Measurements from ENCODE around the gene GLIS2.

Gene GLIS2

DNA sequence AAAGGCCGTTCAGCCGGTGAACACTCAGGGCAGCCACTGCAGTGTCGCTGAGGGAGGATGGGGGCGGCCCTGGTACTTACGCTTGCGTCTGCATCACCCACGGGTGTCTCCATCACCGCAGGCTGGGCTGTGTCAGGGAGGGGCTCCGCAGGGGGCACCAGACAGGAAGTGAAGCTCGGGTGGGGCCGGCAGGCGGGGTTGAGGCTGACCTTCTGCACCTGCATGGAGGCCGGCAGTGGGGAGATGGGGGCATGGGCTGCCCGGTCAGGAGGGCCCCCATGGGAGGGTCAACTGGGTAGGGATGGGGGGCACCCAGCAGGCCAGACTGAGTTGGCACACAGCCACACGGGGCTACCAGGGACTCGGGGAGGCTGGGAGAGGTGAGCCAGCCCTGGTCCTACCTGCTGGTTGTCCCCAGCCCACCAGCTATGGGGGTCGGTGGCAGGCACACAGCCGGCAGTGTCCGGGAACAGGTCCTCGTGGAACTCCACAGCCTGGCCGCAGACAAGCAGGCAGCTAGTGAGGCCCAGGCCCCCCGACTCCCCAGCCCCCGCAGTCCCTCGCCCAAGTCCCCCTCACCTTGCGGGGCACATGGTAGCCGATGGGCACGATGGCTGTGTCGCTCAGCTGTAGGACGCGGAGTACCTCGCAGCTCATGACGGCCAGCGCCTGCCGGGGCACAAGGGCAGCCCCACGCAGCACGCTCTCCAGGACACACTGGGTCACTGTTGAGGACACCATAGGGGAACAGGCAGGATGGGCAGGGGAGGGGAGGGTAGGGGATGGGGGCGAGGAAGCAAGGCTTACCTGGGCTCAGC lies 48.5 kb downstream of the GLIS2 start:
- H3K4me1 ChIP-seq (ENCODE audit: insufficient read depth, low read length, poor library complexity, severe bottlenecking): no peaks in the 10 kb centered on the region
- no peaks in the 10 kb centered on the region for H3K27me3 ChIP-seq (ENCODE audit: insufficient read depth, low read length, poor library complexity, severe bottlenecking)
- no peak overlapping the region for H3K9ac ChIP-seq (ENCODE audit: low read depth, low read length, poor library complexity, severe bottlenecking)
- no peak overlapping the region for H3K4me3 ChIP-seq (ENCODE audit: low read length, poor library complexity, severe bottlenecking)
- H3K9me2 ChIP-seq (replicated peaks; ENCODE audit: low read depth, low read length): no peaks in the 10 kb centered on the region
- H4K20me1 ChIP-seq (ENCODE audit: insufficient read depth, low read length, poor library complexity, severe bottlenecking): no peaks in the 10 kb centered on the region
- H3K79me2 ChIP-seq (ENCODE audit: insufficient read depth, low read length): no peaks in the 10 kb centered on the region
- no peak overlapping the region for H3K4me2 ChIP-seq (ENCODE audit: low read depth, low read length, poor library complexity, severe bottlenecking)
- no peak overlapping the region for H2AFZ ChIP-seq (ENCODE audit: low read length)
- H3F3A ChIP-seq (ENCODE audit: low read depth): no peaks in the 10 kb centered on the region
- H3K9me3 ChIP-seq (ENCODE audit: insufficient read depth, low read depth, low read length): no peaks in the 10 kb centered on the region
- peaks cover 8% of the 10 kb centered on the region; the same call in 1 of the 2 replicates for H3K36me3 ChIP-seq (ENCODE audit: insufficient read depth, low read length)
- TF ChIP-seq, protein P1, sequence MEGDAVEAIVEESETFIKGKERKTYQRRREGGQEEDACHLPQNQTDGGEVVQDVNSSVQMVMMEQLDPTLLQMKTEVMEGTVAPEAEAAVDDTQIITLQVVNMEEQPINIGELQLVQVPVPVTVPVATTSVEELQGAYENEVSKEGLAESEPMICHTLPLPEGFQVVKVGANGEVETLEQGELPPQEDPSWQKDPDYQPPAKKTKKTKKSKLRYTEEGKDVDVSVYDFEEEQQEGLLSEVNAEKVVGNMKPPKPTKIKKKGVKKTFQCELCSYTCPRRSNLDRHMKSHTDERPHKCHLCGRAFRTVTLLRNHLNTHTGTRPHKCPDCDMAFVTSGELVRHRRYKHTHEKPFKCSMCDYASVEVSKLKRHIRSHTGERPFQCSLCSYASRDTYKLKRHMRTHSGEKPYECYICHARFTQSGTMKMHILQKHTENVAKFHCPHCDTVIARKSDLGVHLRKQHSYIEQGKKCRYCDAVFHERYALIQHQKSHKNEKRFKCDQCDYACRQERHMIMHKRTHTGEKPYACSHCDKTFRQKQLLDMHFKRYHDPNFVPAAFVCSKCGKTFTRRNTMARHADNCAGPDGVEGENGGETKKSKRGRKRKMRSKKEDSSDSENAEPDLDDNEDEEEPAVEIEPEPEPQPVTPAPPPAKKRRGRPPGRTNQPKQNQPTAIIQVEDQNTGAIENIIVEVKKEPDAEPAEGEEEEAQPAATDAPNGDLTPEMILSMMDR (conservative IDR thresholded peaks at IDR 0.05; ENCODE audit: low read length): no peak
- TF ChIP-seq EZH2phosphoT487 (IDR thresholded peaks at IDR 0.05; ENCODE audit: borderline replicate concordance): no peak

DNA sequence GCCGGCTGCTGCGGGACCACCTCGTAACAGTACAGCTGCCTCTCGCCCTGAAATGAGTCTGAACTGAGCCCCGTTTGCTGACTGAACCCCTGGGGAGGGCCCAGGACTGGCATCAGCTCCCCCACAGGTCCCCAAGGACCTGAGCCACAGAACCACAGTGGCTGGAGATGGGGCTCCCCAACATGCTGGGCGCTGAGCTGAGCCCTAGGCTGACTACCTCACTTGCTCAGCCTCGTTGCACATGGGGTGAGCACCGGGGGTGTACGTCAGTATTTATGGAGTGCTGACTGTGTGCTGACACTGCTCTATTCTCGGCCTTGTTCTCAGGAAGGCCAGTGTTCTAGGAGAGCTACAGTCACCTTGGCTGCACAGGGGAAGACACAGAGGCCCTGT lies 49.1 kb downstream of the GLIS2 start:
- Histone ChIP-seq H3K4me2 (ENCODE audit: low read depth, low read length, poor library complexity, severe bottlenecking) (no peak overlapping the region), H3K36me3 (ENCODE audit: insufficient read depth, low read length) (peaks cover 8% of the 10 kb centered on the region; the same call in 1 of the 2 replicates), H3K4me1 (ENCODE audit: insufficient read depth, low read length, poor library complexity, severe bottlenecking) (no peaks in the 10 kb centered on the region)

DNA sequence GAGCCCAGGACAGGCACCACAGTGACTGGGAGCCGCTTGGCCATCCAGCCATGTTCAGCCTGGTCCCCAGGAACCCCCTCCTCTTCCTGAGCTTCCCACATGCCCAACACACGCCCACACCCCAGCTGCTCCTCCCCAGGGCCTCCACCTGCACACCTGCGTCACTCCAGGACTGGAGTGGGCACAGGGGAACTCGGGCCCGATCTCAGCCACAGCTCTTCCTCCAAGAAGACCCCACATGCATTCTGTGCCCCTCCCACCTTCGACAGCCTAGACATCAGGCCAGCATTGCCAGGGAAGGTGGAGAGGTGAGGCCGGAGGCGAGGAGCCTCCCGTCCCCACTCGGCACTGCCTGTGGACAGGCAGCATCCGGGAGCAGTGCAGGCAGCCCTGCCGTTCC lies 49.7 kb downstream of the GLIS2 start:
- Histone ChIP-seq H3K79me2 (ENCODE audit: insufficient read depth, low read length) (no peaks in the 10 kb centered on the region), H3F3A (ENCODE audit: low read depth) (no peaks in the 10 kb centered on the region), H2AFZ (ENCODE audit: low read length) (no peak overlapping the region), H3K9me2 (replicated peaks; ENCODE audit: low read depth, low read length) (no peaks in the 10 kb centered on the region), H3K4me1 (ENCODE audit: insufficient read depth, low read length, poor library complexity, severe bottlenecking) (no peaks in the 10 kb centered on the region), H3K4me3 (ENCODE audit: low read length, poor library complexity, severe bottlenecking) (no peak overlapping the region), H3K9me3 (ENCODE audit: insufficient read depth, low read depth, low read length) (no peaks in the 10 kb centered on the region), H3K4me2 (ENCODE audit: low read depth, low read length, poor library complexity, severe bottlenecking) (no peak overlapping the region), H3K9ac (ENCODE audit: low read depth, low read length, poor library complexity, severe bottlenecking) (no peak overlapping the region), H3K27me3 (ENCODE audit: insufficient read depth, low read length, poor library complexity, severe bottlenecking) (no peaks in the 10 kb centered on the region), H4K20me1 (ENCODE audit: insufficient read depth, low read length, poor library complexity, severe bottlenecking) (no peaks in the 10 kb centered on the region), H3K36me3 (ENCODE audit: insufficient read depth, low read length) (peaks cover 8% of the 10 kb centered on the region; the same call in 1 of the 2 replicates)
- no peak for TF ChIP-seq EZH2phosphoT487 (IDR thresholded peaks at IDR 0.05; ENCODE audit: borderline replicate concordance)
- TF ChIP-seq, protein P1 (conservative IDR thresholded peaks at IDR 0.05; ENCODE audit: low read length): no peak

More for the DNA sequence above, 49.1 kb downstream of the GLIS2 start:
- no peaks in the 10 kb centered on the region for H3K27me3 ChIP-seq (ENCODE audit: insufficient read depth, low read length, poor library complexity, severe bottlenecking)
- no peak for TF ChIP-seq EZH2phosphoT487 (IDR thresholded peaks at IDR 0.05; ENCODE audit: borderline replicate concordance)
- TF ChIP-seq, protein P1 (conservative IDR thresholded peaks at IDR 0.05; ENCODE audit: low read length): no peak
- H2AFZ ChIP-seq (ENCODE audit: low read length): no peak overlapping the region
- no peaks in the 10 kb centered on the region for H4K20me1 ChIP-seq (ENCODE audit: insufficient read depth, low read length, poor library complexity, severe bottlenecking)
- no peaks in the 10 kb centered on the region for H3K79me2 ChIP-seq (ENCODE audit: insufficient read depth, low read length)
- no peaks in the 10 kb centered on the region for H3F3A ChIP-seq (ENCODE audit: low read depth)
- no peaks in the 10 kb centered on the region for H3K9me3 ChIP-seq (ENCODE audit: insufficient read depth, low read depth, low read length)
- H3K9ac ChIP-seq (ENCODE audit: low read depth, low read length, poor library complexity, severe bottlenecking): no peak overlapping the region
- H3K9me2 ChIP-seq (replicated peaks; ENCODE audit: low read depth, low read length): no peaks in the 10 kb centered on the region
- H3K4me3 ChIP-seq (ENCODE audit: low read length, poor library complexity, severe bottlenecking): no peak overlapping the region

All from Loucy (cell line).